WTC11 (cell line): ENCODE data around the gene MRC2. TPM values are rescaled to one million over a fixed set of nuclear protein-coding genes. Genes with fewer than 3 reads are reported as not detected.

Source experiments
- ATAC-seq: fragments of 200-7000 bp; cut with Tn5 transposase; 2 replicates; pipeline ENCODE4 v1.10.0; 2021; ENCODE audit warnings: mild to moderate bottlenecking, moderate library complexity
- CTCF ChIA-PET: fragments of 300-600 bp; sonication (Branson Sonifier 250); formaldehyde crosslinking; loops from one replicate; lab custom pipeline; 2021; ENCODE audit warnings: antibody characterized with exemption; lab: Charles Lee
- POLR2A ChIA-PET: fragments of 350-600 bp; sonication (Branson Sonifier 250); formaldehyde crosslinking; loops from one replicate; lab custom pipeline; 2021; ENCODE audit warnings: antibody characterized with exemption; lab: Charles Lee
- DNase-seq: peaks from one replicate; pipeline ENCODE4 v3.0.0; 2021; ENCODE audit warnings: low spot score
- H3K27ac Mint-ChIP-seq: 2 replicates; pipeline ENCODE4 v1.8.0; 2021; ENCODE audit warnings: mixed read lengths
- H3K27me3 Mint-ChIP-seq: 2 replicates; pipeline ENCODE4 v1.8.0; 2021; ENCODE audit warnings: low read depth, mild to moderate bottlenecking, moderate library complexity, mixed read lengths
- H3K36me3 Mint-ChIP-seq: 2 replicates; pipeline ENCODE4 v1.8.0; 2021; ENCODE audit warnings: mixed read lengths
- H3K4me1 Mint-ChIP-seq: 2 replicates; pipeline ENCODE4 v1.8.0; 2022; ENCODE audit warnings: mixed read lengths
- H3K4me3 Mint-ChIP-seq: 2 replicates; pipeline ENCODE4 v1.8.0; 2021; ENCODE audit warnings: mild to moderate bottlenecking, moderate library complexity, mixed read lengths
- H3K9me3 Mint-ChIP-seq: 2 replicates; pipeline ENCODE4 v1.8.0; 2021; ENCODE audit warnings: mixed read lengths
- ATF1 ChIP-seq: sonication (generic); formaldehyde crosslinking; IDR thresholded peaks from 2 replicates; pipeline ENCODE4 v1.8.1; 2023; ENCODE audit warnings: mild to moderate bottlenecking, moderate library complexity, missing genetic modification reagents
- EMX1 ChIP-seq: fragments of 250-450 bp; sonication (Bioruptor Pico); IDR thresholded peaks from 2 replicates; pipeline ENCODE4 v1.8.0; 2021; ENCODE audit warnings: mild to moderate bottlenecking
- GABPB1 ChIP-seq: sonication (generic); formaldehyde crosslinking; IDR thresholded peaks from 2 replicates; pipeline ENCODE4 v1.8.1; 2023; ENCODE audit warnings: mild to moderate bottlenecking, missing genetic modification reagents
- JAZF1 ChIP-seq: fragments of 250-450 bp; sonication (Bioruptor Pico); IDR thresholded peaks from 2 replicates; pipeline ENCODE4 v1.9.0; 2021; ENCODE audit warnings: moderate library complexity, mild to moderate bottlenecking, inconsistent platforms
- TP53 ChIP-seq: sonication (generic); formaldehyde crosslinking; IDR thresholded peaks from 2 replicates; pipeline ENCODE4 v1.8.1; 2023; ENCODE audit warnings: mild to moderate bottlenecking, missing genetic modification reagents
- ZNF232 ChIP-seq: sonication (generic); formaldehyde crosslinking; IDR thresholded peaks from 2 replicates; pipeline ENCODE4 v1.8.0; 2022; ENCODE audit warnings: mild to moderate bottlenecking, missing genetic modification reagents
- total RNA-seq: library from RNA; stranded (reverse); gene quantifications from 3 replicates; pipeline ENCODE4 v1.2.3, GENCODE V29; 2021
- TF ChIP-seq, protein P1 (sequence below): sonication (generic); formaldehyde crosslinking; IDR thresholded peaks from 2 replicates; pipeline ENCODE4 v1.8.1; 2022; ENCODE audit warnings: low read depth, mild to moderate bottlenecking, moderate library complexity, missing genetic modification reagents, borderline replicate concordance
- TF ChIP-seq, protein P2 (sequence below): fragments of 250-450 bp; sonication (Bioruptor Pico); conservative IDR thresholded peaks from 2 replicates; pipeline ENCODE4 v1.9.0; 2021; ENCODE audit warnings: mild to moderate bottlenecking
- TF ChIP-seq, protein P3 (sequence below): sonication (generic); formaldehyde crosslinking; IDR thresholded peaks from 2 replicates; pipeline ENCODE4 v1.8.0; 2022; ENCODE audit warnings: missing genetic modification reagents
- TF ChIP-seq, protein P4 (sequence below): sonication (generic); formaldehyde crosslinking; conservative IDR thresholded peaks from 2 replicates; pipeline ENCODE4 v1.8.1; 2023; ENCODE audit warnings: mild to moderate bottlenecking, low read depth, missing genetic modification reagents, moderate library complexity
- TF ChIP-seq, protein P5 (sequence below): fragments of 250-450 bp; sonication (Bioruptor Pico); IDR thresholded peaks from 2 replicates; pipeline ENCODE4 v1.9.0; 2021; ENCODE audit warnings: mild to moderate bottlenecking, borderline replicate concordance
- TF ChIP-seq, protein P6 (sequence below): sonication (generic); formaldehyde crosslinking; IDR thresholded peaks from 2 replicates; pipeline ENCODE4 v1.8.0; 2023; ENCODE audit warnings: mild to moderate bottlenecking, missing genetic modification reagents

Gene MRC2
- total RNA-seq, 1 experiment from 2014 or later: 35.3 TPM

DNA sequence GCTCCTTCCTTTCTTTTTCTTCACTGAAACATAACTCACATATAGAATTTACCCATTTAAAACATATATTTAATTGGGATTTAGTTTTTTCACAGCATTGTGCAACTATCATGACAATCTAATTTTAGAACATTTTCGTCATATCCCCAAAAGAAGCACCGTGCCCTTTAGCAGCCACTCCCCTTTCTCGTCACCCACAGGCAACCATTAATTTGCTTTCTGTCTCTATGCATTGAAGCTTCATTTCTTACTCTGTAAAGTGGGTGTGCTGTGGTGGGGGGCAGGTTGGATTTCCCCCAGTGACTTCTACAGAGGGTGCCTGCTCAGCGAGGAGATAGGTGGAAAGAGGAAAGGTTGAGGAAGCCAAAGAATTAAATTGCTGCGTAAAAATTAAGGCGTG, 35.8 kb downstream of the MRC2 start (continued):
- TF ChIP-seq, protein P1, sequence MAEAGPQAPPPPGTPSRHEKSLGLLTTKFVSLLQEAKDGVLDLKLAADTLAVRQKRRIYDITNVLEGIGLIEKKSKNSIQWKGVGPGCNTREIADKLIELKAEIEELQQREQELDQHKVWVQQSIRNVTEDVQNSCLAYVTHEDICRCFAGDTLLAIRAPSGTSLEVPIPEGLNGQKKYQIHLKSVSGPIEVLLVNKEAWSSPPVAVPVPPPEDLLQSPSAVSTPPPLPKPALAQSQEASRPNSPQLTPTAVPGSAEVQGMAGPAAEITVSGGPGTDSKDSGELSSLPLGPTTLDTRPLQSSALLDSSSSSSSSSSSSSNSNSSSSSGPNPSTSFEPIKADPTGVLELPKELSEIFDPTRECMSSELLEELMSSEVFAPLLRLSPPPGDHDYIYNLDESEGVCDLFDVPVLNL (CRISPR knock-in tag): no peak

DNA sequence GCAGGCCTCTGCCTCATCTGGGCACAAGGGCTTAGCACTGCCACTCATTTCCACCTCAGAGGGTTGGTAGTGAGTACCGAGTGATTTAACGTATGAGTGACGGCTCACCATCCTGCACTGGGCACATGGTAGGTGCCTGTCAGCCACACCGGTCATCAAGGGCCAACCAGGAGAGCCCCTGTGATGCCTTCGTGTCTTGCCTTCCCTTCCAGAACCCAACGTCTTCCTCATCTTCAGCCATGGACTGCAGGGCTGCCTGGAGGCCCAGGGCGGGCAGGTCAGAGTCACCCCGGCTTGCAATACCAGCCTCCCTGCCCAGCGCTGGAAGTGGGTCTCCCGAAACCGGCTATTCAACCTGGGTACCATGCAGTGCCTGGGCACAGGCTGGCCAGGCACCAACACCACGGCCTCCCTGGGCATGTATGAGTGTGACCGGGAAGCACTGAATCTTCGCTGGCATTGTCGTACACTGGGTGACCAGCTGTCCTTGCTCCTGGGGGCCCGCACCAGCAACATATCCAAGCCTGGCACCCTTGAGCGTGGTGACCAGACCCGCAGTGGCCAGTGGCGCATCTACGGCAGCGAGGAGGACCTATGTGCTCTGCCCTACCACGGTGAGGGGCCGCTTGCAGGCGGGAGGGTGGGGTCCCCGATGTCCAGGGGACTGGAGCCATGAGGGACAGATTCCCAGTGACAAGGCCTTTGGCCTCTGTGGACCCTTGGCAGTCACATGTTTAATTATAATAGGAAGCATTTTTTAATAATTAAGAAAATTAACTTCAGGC, 37.1 kb downstream of the MRC2 start:
- TF ChIP-seq, protein P2, sequence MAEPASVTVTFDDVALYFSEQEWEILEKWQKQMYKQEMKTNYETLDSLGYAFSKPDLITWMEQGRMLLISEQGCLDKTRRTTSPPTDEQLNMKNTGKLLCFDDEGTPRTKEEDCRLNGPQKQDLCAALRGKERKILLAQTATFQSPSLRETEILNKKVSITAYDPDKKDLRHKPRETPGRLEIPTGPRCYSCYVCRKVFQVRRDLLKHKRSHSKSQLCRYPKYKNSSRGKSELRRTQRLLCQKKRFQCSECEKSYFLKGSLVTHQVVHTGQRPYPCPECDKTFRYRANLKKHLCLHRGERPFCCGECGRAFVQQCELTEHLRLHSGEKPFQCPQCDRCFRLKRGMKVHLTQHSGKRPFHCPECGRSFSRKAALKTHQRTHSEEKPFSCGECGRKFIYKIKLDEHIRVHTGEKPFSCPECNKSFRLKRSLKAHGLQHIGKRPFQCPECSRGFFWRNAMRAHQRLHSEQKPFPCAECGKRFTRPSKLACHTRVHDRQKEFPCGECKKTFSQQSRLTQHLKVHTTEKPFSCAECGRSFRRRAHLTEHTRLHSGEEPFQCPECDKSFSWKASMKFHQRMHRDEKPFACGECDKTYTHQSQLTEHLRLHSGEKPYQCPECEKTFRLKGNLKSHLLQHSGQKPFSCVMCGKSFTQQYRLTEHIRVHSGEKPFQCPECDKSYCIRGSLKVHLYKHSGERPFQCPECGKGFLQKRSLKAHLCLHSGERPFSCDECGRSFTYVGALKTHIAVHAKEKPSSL (CRISPR knock-in tag): no peak
- no peak for TF ChIP-seq ZNF232 (CRISPR knock-in tag)
- TF ChIP-seq GABPB1 (CRISPR knock-in tag): no peak
- no peak for TF ChIP-seq EMX1 (CRISPR knock-in tag)
- TF ChIP-seq, protein P3, sequence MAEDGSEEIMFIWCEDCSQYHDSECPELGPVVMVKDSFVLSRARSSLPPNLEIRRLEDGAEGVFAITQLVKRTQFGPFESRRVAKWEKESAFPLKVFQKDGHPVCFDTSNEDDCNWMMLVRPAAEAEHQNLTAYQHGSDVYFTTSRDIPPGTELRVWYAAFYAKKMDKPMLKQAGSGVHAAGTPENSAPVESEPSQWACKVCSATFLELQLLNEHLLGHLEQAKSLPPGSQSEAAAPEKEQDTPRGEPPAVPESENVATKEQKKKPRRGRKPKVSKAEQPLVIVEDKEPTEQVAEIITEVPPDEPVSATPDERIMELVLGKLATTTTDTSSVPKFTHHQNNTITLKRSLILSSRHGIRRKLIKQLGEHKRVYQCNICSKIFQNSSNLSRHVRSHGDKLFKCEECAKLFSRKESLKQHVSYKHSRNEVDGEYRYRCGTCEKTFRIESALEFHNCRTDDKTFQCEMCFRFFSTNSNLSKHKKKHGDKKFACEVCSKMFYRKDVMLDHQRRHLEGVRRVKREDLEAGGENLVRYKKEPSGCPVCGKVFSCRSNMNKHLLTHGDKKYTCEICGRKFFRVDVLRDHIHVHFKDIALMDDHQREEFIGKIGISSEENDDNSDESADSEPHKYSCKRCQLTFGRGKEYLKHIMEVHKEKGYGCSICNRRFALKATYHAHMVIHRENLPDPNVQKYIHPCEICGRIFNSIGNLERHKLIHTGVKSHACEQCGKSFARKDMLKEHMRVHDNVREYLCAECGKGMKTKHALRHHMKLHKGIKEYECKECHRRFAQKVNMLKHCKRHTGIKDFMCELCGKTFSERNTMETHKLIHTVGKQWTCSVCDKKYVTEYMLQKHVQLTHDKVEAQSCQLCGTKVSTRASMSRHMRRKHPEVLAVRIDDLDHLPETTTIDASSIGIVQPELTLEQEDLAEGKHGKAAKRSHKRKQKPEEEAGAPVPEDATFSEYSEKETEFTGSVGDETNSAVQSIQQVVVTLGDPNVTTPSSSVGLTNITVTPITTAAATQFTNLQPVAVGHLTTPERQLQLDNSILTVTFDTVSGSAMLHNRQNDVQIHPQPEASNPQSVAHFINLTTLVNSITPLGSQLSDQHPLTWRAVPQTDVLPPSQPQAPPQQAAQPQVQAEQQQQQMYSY (CRISPR knock-in tag): no peak
- no peak for TF ChIP-seq ATF1 (CRISPR knock-in tag)
- TF ChIP-seq JAZF1 (CRISPR knock-in tag): no peak
- no peak for TF ChIP-seq TP53 (CRISPR knock-in tag)
- TF ChIP-seq, protein P4, sequence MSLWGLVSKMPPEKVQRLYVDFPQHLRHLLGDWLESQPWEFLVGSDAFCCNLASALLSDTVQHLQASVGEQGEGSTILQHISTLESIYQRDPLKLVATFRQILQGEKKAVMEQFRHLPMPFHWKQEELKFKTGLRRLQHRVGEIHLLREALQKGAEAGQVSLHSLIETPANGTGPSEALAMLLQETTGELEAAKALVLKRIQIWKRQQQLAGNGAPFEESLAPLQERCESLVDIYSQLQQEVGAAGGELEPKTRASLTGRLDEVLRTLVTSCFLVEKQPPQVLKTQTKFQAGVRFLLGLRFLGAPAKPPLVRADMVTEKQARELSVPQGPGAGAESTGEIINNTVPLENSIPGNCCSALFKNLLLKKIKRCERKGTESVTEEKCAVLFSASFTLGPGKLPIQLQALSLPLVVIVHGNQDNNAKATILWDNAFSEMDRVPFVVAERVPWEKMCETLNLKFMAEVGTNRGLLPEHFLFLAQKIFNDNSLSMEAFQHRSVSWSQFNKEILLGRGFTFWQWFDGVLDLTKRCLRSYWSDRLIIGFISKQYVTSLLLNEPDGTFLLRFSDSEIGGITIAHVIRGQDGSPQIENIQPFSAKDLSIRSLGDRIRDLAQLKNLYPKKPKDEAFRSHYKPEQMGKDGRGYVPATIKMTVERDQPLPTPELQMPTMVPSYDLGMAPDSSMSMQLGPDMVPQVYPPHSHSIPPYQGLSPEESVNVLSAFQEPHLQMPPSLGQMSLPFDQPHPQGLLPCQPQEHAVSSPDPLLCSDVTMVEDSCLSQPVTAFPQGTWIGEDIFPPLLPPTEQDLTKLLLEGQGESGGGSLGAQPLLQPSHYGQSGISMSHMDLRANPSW (CRISPR knock-in tag): no peak
- TF ChIP-seq, protein P5, sequence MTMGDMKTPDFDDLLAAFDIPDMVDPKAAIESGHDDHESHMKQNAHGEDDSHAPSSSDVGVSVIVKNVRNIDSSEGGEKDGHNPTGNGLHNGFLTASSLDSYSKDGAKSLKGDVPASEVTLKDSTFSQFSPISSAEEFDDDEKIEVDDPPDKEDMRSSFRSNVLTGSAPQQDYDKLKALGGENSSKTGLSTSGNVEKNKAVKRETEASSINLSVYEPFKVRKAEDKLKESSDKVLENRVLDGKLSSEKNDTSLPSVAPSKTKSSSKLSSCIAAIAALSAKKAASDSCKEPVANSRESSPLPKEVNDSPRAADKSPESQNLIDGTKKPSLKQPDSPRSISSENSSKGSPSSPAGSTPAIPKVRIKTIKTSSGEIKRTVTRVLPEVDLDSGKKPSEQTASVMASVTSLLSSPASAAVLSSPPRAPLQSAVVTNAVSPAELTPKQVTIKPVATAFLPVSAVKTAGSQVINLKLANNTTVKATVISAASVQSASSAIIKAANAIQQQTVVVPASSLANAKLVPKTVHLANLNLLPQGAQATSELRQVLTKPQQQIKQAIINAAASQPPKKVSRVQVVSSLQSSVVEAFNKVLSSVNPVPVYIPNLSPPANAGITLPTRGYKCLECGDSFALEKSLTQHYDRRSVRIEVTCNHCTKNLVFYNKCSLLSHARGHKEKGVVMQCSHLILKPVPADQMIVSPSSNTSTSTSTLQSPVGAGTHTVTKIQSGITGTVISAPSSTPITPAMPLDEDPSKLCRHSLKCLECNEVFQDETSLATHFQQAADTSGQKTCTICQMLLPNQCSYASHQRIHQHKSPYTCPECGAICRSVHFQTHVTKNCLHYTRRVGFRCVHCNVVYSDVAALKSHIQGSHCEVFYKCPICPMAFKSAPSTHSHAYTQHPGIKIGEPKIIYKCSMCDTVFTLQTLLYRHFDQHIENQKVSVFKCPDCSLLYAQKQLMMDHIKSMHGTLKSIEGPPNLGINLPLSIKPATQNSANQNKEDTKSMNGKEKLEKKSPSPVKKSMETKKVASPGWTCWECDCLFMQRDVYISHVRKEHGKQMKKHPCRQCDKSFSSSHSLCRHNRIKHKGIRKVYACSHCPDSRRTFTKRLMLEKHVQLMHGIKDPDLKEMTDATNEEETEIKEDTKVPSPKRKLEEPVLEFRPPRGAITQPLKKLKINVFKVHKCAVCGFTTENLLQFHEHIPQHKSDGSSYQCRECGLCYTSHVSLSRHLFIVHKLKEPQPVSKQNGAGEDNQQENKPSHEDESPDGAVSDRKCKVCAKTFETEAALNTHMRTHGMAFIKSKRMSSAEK (CRISPR knock-in tag): no peak
- TF ChIP-seq, protein P6, sequence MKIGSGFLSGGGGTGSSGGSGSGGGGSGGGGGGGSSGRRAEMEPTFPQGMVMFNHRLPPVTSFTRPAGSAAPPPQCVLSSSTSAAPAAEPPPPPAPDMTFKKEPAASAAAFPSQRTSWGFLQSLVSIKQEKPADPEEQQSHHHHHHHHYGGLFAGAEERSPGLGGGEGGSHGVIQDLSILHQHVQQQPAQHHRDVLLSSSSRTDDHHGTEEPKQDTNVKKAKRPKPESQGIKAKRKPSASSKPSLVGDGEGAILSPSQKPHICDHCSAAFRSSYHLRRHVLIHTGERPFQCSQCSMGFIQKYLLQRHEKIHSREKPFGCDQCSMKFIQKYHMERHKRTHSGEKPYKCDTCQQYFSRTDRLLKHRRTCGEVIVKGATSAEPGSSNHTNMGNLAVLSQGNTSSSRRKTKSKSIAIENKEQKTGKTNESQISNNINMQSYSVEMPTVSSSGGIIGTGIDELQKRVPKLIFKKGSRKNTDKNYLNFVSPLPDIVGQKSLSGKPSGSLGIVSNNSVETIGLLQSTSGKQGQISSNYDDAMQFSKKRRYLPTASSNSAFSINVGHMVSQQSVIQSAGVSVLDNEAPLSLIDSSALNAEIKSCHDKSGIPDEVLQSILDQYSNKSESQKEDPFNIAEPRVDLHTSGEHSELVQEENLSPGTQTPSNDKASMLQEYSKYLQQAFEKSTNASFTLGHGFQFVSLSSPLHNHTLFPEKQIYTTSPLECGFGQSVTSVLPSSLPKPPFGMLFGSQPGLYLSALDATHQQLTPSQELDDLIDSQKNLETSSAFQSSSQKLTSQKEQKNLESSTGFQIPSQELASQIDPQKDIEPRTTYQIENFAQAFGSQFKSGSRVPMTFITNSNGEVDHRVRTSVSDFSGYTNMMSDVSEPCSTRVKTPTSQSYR (CRISPR knock-in tag): no peak
- TF ChIP-seq, all 79 proteins: peak for 0
- no peak for DNase-seq
- Mint-ChIP-seq H3K4me1 (peaks cover 5% of the 10 kb centered on the region; the same call in 1 of the 2 replicates), H3K27ac (no peak overlapping the region), H3K9me3 (peaks cover 18% of the 10 kb centered on the region), H3K27me3 (no peaks in the 10 kb centered on the region), H3K4me3 (no peak overlapping the region), H3K36me3 (peaks cover 9% of the 10 kb centered on the region)
- ATAC-seq: no peak
- ChIA-PET CTCF (no interaction called here), POLR2A (no interaction called here)
